K562 (cell line): ENCODE results near the gene UNC119. TPM values are rescaled to one million over a fixed set of nuclear protein-coding genes. Genes with fewer than 3 reads are reported as not detected.

Experiments used
- ATAC-seq: fragments of 200-7000 bp; cut with Tn5 transposase; 3 replicates; pipeline ENCODE4 v1.9.1; 2020; ENCODE audit warnings: moderate library complexity
- BruUV-seq: library from RNA; stranded (reverse); fragments of 400-500 nt; replicated peaks from 2 replicates; lab custom pipeline; 2021; lab: Mats Ljungman, UMichigan
- CTCF ChIA-PET: fragments of 300-600 bp; formaldehyde crosslinking; extraction: SDS; loops from one replicate; lab custom pipeline; 2021; ENCODE audit warnings: low intra/inter-chr PET ratio; lab: Yijun Ruan, JAX
- POLR2A ChIA-PET: fragments of 300-600, 350-650 bp; sonication (Branson Sonifier 250); formaldehyde crosslinking; extraction: SDS; loops from one replicate; lab custom pipeline; 2021; ENCODE audit warnings: antibody characterized with exemption, inconsistent platforms; lab: Yijun Ruan, JAX
- DNase-seq, 4 experiments: peaks; one replicate each; pipeline versions ENCODE4 v3.0.0 to v3.0.0-alpha.2; 2011 to 2018; ENCODE audit warnings: low spot score in 3 of 4, mixed read lengths in 3 of 4; ENCODE audit errors: extremely low read depth in 1 of 4
- FAIRE-seq: peaks from 2 replicates; lab custom pipeline; 2011; peaks lifted over from hg19 to GRCh38; lab: Jason Lieb, UNC
- H2AFZ ChIP-seq: 2 replicates; pipeline ENCODE4 v1.6.0; 2011; ENCODE audit warnings: low read depth, low read length, control low read depth, inconsistent platforms
- H3K27ac ChIP-seq: fragments of 200-600 bp; 3 replicates; pipeline ENCODE4 v1.8.0; 2011; ENCODE audit warnings: low read depth, mild to moderate bottlenecking, control low read depth, inconsistent platforms, low read length, moderate library complexity, mixed read lengths; ENCODE audit errors: extremely low read depth
- H3K27me3 ChIP-seq, 2 experiments: fragments of 300-600 bp in 1 of 2; 2 replicates in 1 of 2; 3 replicates in 1 of 2; pipeline versions ENCODE4 v1.6.0 to v1.8.0; 2011; ENCODE audit warnings: inconsistent platforms in 2 of 2, low read length in 2 of 2, mild to moderate bottlenecking in 1 of 2, mixed read lengths in 1 of 2, moderate library complexity in 1 of 2; ENCODE audit not compliant: control insufficient read depth in 2 of 2, insufficient read depth in 2 of 2
- H3K36me3 ChIP-seq: fragments of 300-600 bp; 3 replicates; pipeline ENCODE4 v1.8.0; 2011; ENCODE audit warnings: mild to moderate bottlenecking, low read length, inconsistent platforms; ENCODE audit not compliant: control insufficient read depth, insufficient read depth
- H3K4me1 ChIP-seq, 2 experiments: fragments of 200-600 bp in 1 of 2; replicated peaks in 1 of 2; 2 replicates in 1 of 2; 3 replicates in 1 of 2; pipeline versions ENCODE4 v1.5.1 to v1.8.0; 2011; ENCODE audit warnings: inconsistent platforms in 2 of 2, low read length in 2 of 2, mild to moderate bottlenecking in 1 of 2, mixed read lengths in 1 of 2, moderate library complexity in 1 of 2; ENCODE audit not compliant: control insufficient read depth in 2 of 2, insufficient read depth in 2 of 2
- H3K4me2 ChIP-seq: 2 replicates; pipeline ENCODE4 v1.6.1; 2011; ENCODE audit warnings: low read length, control low read depth, inconsistent platforms, mixed read lengths; ENCODE audit not compliant: insufficient read depth
- H3K4me3 ChIP-seq: fragments of 200-600 bp; sonication (generic), shearing (Covaris generic); 2 replicates; pipeline ENCODE4 v1.5.1; 2016; ENCODE audit warnings: control low read depth, inconsistent platforms
- H3K79me2 ChIP-seq: fragments of 200-600 bp; 3 replicates; pipeline ENCODE4 v1.8.0; 2011; ENCODE audit warnings: low read length, inconsistent platforms; ENCODE audit not compliant: control insufficient read depth, insufficient read depth
- H3K9ac ChIP-seq, 2 experiments: 2 replicates each; pipeline versions ENCODE4 v1.6.0 to v1.6.1; 2011; ENCODE audit warnings: low read depth in 2 of 2, low read length in 2 of 2, control low read depth in 1 of 2, inconsistent platforms in 1 of 2, mild to moderate bottlenecking in 1 of 2, mixed read lengths in 1 of 2; ENCODE audit not compliant: insufficient read depth in 1 of 2
- H3K9me1 ChIP-seq: one replicate; pipeline ENCODE4 v1.6.0; 2011; ENCODE audit warnings: inconsistent platforms, mild to moderate bottlenecking, low read length, moderate library complexity; ENCODE audit not compliant: control insufficient read depth, insufficient read depth
- H3K9me3 ChIP-seq: replicated peaks from 2 replicates; pipeline ENCODE4 v1.5.1; 2011; ENCODE audit warnings: low read depth, low read length, inconsistent platforms; ENCODE audit not compliant: control insufficient read depth, insufficient read depth
- H4K20me1 ChIP-seq: replicated peaks from 2 replicates; pipeline ENCODE4 v1.6.1; 2011; ENCODE audit warnings: low read length, inconsistent platforms, mixed read lengths; ENCODE audit not compliant: control insufficient read depth, insufficient read depth
- DLX4 ChIP-seq: fragments of 250-450 bp; sonication (Bioruptor Pico); IDR thresholded peaks from 2 replicates; pipeline ENCODE4 v1.6.1; 2021; ENCODE audit warnings: mild to moderate bottlenecking
- E2F6 ChIP-seq, 2 experiments: IDR thresholded peaks; 2 replicates each; pipeline ENCODE4 v1.6.1; 2011; ENCODE audit warnings: borderline replicate concordance in 1 of 2, control low read depth in 1 of 2, low read depth in 1 of 2, low read length in 1 of 2, mild to moderate bottlenecking in 1 of 2, mixed read lengths in 1 of 2, moderate library complexity in 1 of 2; ENCODE audit not compliant: insufficient read depth in 1 of 2, insufficient read length in 1 of 2, poor library complexity in 1 of 2, severe bottlenecking in 1 of 2; ENCODE audit errors: extremely low read depth in 1 of 2
- EGR1 ChIP-seq: fragments of 450-650 bp; conservative IDR thresholded peaks from 2 replicates; pipeline ENCODE4 v1.6.1; 2017; ENCODE audit warnings: mild to moderate bottlenecking
- FUS ChIP-seq: fragments of 200-400 bp; formaldehyde crosslinking; optimal IDR thresholded peaks from 2 replicates; pipeline ENCODE3; 2017; ENCODE audit warnings: low read depth, low read length
- IRF2 ChIP-seq: sonication (generic); formaldehyde crosslinking; IDR thresholded peaks from 2 replicates; pipeline ENCODE4 v1.8.1; 2022; ENCODE audit warnings: mild to moderate bottlenecking, missing genetic modification reagents
- KLF6 ChIP-seq: fragments of 250-450 bp; sonication (Bioruptor Pico); IDR thresholded peaks from 2 replicates; pipeline ENCODE4 v1.4.0; 2020; ENCODE audit warnings: mild to moderate bottlenecking, moderate library complexity, borderline replicate concordance
- MAFK ChIP-seq: IDR thresholded peaks from 2 replicates; pipeline ENCODE4 v1.6.1; 2011; ENCODE audit warnings: low read length, improper control_type of control experiment
- MXI1 ChIP-seq: IDR thresholded peaks from 2 replicates; pipeline ENCODE4 v1.6.1; 2011; ENCODE audit warnings: low read depth, mild to moderate bottlenecking, improper control_type of control experiment, low read length
- RBM15 ChIP-seq: fragments of 200-400 bp; formaldehyde crosslinking; IDR thresholded peaks from 2 replicates; pipeline ENCODE4 v1.6.1; 2018; ENCODE audit warnings: mild to moderate bottlenecking, low read length, moderate library complexity; ENCODE audit not compliant: insufficient read depth
- SAFB2 ChIP-seq: fragments of 200-400 bp; formaldehyde crosslinking; IDR thresholded peaks from 2 replicates; pipeline ENCODE4 v1.6.1; 2018; ENCODE audit warnings: borderline replicate concordance, low read length, low read depth, moderate library complexity; ENCODE audit not compliant: severe bottlenecking
- TEAD1 ChIP-seq, 2 experiments: fragments of 450-650 bp in 1 of 2; sonication (generic) in 1 of 2; formaldehyde crosslinking; IDR thresholded peaks; 2 replicates each; pipeline versions ENCODE4 v1.4.0 to v1.8.0; 2020 to 2022; ENCODE audit warnings: mild to moderate bottlenecking in 2 of 2, missing genetic modification reagents in 1 of 2
- THRB ChIP-seq: fragments of 450-650 bp; formaldehyde crosslinking; conservative IDR thresholded peaks from 2 replicates; pipeline ENCODE4 v1.4.0; 2022; ENCODE audit warnings: mild to moderate bottlenecking, missing genetic modification characterization
- ZNF146 ChIP-seq: IDR thresholded peaks from one replicate; pipeline ENCODE4 v1.6.1; 2018; ENCODE audit warnings: missing compliant biosample characterization; ENCODE audit not compliant: unreplicated experiment
- ZNF384 ChIP-seq: IDR thresholded peaks from 2 replicates; pipeline ENCODE4 v1.6.1; 2012; ENCODE audit warnings: low read depth, low read length, improper control_type of control experiment
- WGBS: fragments of 100-300 bp; shearing (Covaris generic); methylation state at CpG from one replicate; pipeline ENCODE4 v1.1.6; 2016; ENCODE audit warnings: low coverage, mixed read lengths; ENCODE audit not compliant: insufficient coverage; ENCODE audit errors: missing lambda C conversion rate; 5-methylcytosine and 5-hydroxymethylcytosine counted together
- in situ Hi-C: fragments of 300-500 bp; cut with MboI; formaldehyde crosslinking; loops from 4 replicates; pipeline ENCODE4 v1.15.0; 2018; ENCODE audit warnings: inconsistent platforms, mixed read lengths
- intact Hi-C: fragments of 100-400 bp; cut with micrococcal nuclease; formaldehyde crosslinking; loops from 2 replicates; pipeline ENCODE4 v1.14.2; 2022
- polyA plus RNA-seq, 8 experiments: library from polyadenylated mRNA; depleted of rRNA in 4 of 8; stranded (reverse) in 5 of 8; unstranded in 3 of 8; fragments of >200 nt; fragmentation: Nextera tagmentation in 2 of 8; fragmentation: Illumina TruSeq in 1 of 8; extraction: Ambion mirVana in 2 of 8; extraction: Trizol in 1 of 8; gene quantifications; 2 replicates each; pipeline versions ENCODE4 v1.2.1 to v1.2.3, GENCODE V29; 2011 to 2014; ENCODE audit warnings: inconsistent platforms in 1 of 8, missing spikeins in 1 of 8
- total RNA-seq, 7 experiments: library from RNA; depleted of rRNA in 6 of 7; stranded (reverse); fragments of >200 nt in 6 of 7; fragmentation: Illumina TruSeq in 2 of 7; extraction: Trizol in 2 of 7; gene quantifications; 2 replicates each; pipeline versions ENCODE4 v1.2.1 to v1.2.3, GENCODE V29; 2011 to 2021; ENCODE audit warnings: low replicate concordance in 1 of 7

The UNC119 gene
- total and polyA plus RNA-seq, 9 of the 15 experiments (the other 6 are each of a cell fraction or from before 2014, with no cell fraction given), result 0.37 to 47.7 (median 16.3) TPM

- H3K27me3 ChIP-seq, result peaks cover 5 to 10% of the 10 kb centered on the region in 2 experiments; a peak in 2 of 5 replicates
- no TSS peak for BruUV-seq
- CTCF ChIA-PET, result no interaction called here
- FAIRE-seq (peak; percentile 74), DNase-seq (peak; percentile 84 to 92 (median 86)), ATAC-seq (peak; percentile 77)
- no peaks in the 10 kb centered on the region for H4K20me1 ChIP-seq
- H3K4me1 ChIP-seq, result peaks cover 29 to 49% of the 10 kb centered on the region in 2 experiments; a peak in 4 of 5 replicates
- WGBS, result 20% methylated on average over 2 of the region's 2 CpGs
- H3K36me3 ChIP-seq, result no peaks in the 10 kb centered on the region
- no peak overlapping the region for H2AFZ ChIP-seq
- H3K9me1 ChIP-seq, result no peaks in the 10 kb centered on the region
- POLR2A ChIA-PET, result interaction anchor here (0.7 to 1.0 kb wide), 2 partner anchors 27 to 43 kb away, joined by 3 to 4 read pairs; no protein-coding TSS in a partner anchor
- no peak overlapping the region for H3K4me3 ChIP-seq
- H3K27ac ChIP-seq, result peak overlapping the region; percentile 10; the same call in 2 of the 3 replicates
- peak overlapping the region; percentile 27; the same call in 1 of the 2 replicates for H3K4me2 ChIP-seq
- in situ Hi-C loops, result no loop called here
- intact Hi-C loops, result no loop called here
- no peaks in the 10 kb centered on the region for H3K79me2 ChIP-seq
- no peak overlapping the region; a peak in 1 of 4 replicates for H3K9ac ChIP-seq
- peaks cover 8% of the 10 kb centered on the region for H3K9me3 ChIP-seq
- TF ChIP-seq ZNF384, result no peak
- TF ChIP-seq SAFB2, result no peak
- TF ChIP-seq EGR1, result peak; percentile 97
- TF ChIP-seq FUS, result no peak
- 0 out of 2 replicates have a peak, but pooled peaks have one; percentile 40 for TF ChIP-seq MXI1
- TF ChIP-seq RBM15, result no peak
- TF ChIP-seq ZNF146, result no peak
- TF ChIP-seq IRF2 (CRISPR knock-in tag), result no peak
- TF ChIP-seq TEAD1 (CRISPR knock-in tag; IDR thresholded peaks at IDR 0.05), result peak in 1 of 2 experiments; percentile 76; a peak in 2 of 4 replicates
- no peak for TF ChIP-seq DLX4
- peak in 1 of 2 experiments; percentile 19 for TF ChIP-seq E2F6 (IDR thresholded peaks at IDR 0.05; ENCODE audit: borderline replicate concordance in 1 of 2, extremely low read depth in 1 of 2, insufficient read depth in 1 of 2, insufficient read length in 1 of 2, low read depth in 1 of 2, low read length in 1 of 2, poor library complexity in 1 of 2, severe bottlenecking in 1 of 2)
- TF ChIP-seq THRB, result peak; percentile 92
- no peak for TF ChIP-seq MAFK
- TF ChIP-seq KLF6, result no peak
These were observed 25.2 kb downstream of the UNC119 start for GRCh38 chr17:28527181-28527681.
